SK-N-SH (cell line): Measurements from ENCODE around the gene PLSCR2. TPM values are rescaled to one million over a fixed set of nuclear protein-coding genes. Genes with fewer than 3 reads are reported as not detected.

ENCODE experiments used
- CTCF ChIA-PET: fragments of 300-600, 350-600 bp; formaldehyde crosslinking; extraction: SDS; loops from one replicate; lab custom pipeline; 2021; lab: Yijun Ruan, JAX
- POLR2A ChIA-PET: fragments of 350-600 bp; sonication (Branson Sonifier 250); formaldehyde crosslinking; extraction: SDS; loops from one replicate; lab custom pipeline; 2020; ENCODE audit warnings: antibody characterized with exemption, inconsistent platforms; lab: Yijun Ruan, JAX
- DNase-seq: peaks from one replicate; pipeline ENCODE4 v3.0.0; 2012
- H2AFZ ChIP-seq: fragments of 200-600 bp; sonication (generic); 2 replicates; pipeline ENCODE4 v1.8.1; 2016; ENCODE audit warnings: antibody characterized with exemption, mild to moderate bottlenecking, low read depth
- H3F3A ChIP-seq: fragments of 200-600 bp; sonication (generic); replicated peaks from 2 replicates; pipeline ENCODE3; 2016; ENCODE audit warnings: antibody characterized with exemption, mild to moderate bottlenecking; ENCODE audit not compliant: insufficient read depth
- H3K27ac ChIP-seq, 2 experiments: fragments of 200-500 bp in 1 of 2; fragments of 200-600 bp in 1 of 2; sonication (Bioruptor generic) in 1 of 2; sonication (generic), shearing (Covaris generic) in 1 of 2; 2 replicates each; pipeline versions ENCODE4 v1.5.1 to v1.6.1; 2014 to 2016; ENCODE audit warnings: low read depth in 2 of 2, inconsistent platforms in 1 of 2, low read length in 1 of 2, mild to moderate bottlenecking in 1 of 2, mixed read lengths in 1 of 2
- H3K27me3 ChIP-seq: fragments of 200-600 bp; sonication (generic), shearing (Covaris generic); 2 replicates; pipeline ENCODE4 v1.6.1; 2016; ENCODE audit warnings: mixed run types; ENCODE audit not compliant: insufficient read depth
- H3K36me3 ChIP-seq, 2 experiments: fragments of 200-500 bp in 1 of 2; fragments of 200-600 bp in 1 of 2; sonication (Bioruptor generic) in 1 of 2; sonication (generic) in 1 of 2; replicated peaks in 1 of 2; 2 replicates each; pipeline versions ENCODE3 to v1.5.1; 2014 to 2016; ENCODE audit warnings: low read length in 1 of 2, mild to moderate bottlenecking in 1 of 2; ENCODE audit not compliant: insufficient read depth in 2 of 2, control insufficient read depth in 1 of 2
- H3K4me1 ChIP-seq, 2 experiments: fragments of 200-500 bp in 1 of 2; fragments of 200-600 bp in 1 of 2; sonication (Bioruptor generic) in 1 of 2; sonication (generic), shearing (Covaris generic) in 1 of 2; 2 replicates each; pipeline versions ENCODE4 v1.5.1 to v1.6.1; 2014 to 2016; ENCODE audit warnings: low read depth in 1 of 2, low read length in 1 of 2, mixed run types in 1 of 2; ENCODE audit not compliant: insufficient read depth in 2 of 2, control insufficient read depth in 1 of 2
- H3K4me2 ChIP-seq: fragments of 200-600 bp; sonication (generic), shearing (Covaris generic); 2 replicates; pipeline ENCODE4 v1.6.1; 2017; ENCODE audit warnings: mixed run types
- H3K4me3 ChIP-seq, 2 experiments: fragments of 200-500 bp in 1 of 2; fragments of 200-600 bp in 1 of 2; sonication (Bioruptor generic) in 1 of 2; sonication (generic), shearing (Covaris generic) in 1 of 2; 2 replicates each; pipeline versions ENCODE4 v1.5.1 to v1.8.1; 2014 to 2016; ENCODE audit warnings: low read depth in 2 of 2, inconsistent platforms in 1 of 2, low read length in 1 of 2, mild to moderate bottlenecking in 1 of 2, mixed read lengths in 1 of 2, moderate library complexity in 1 of 2
- H3K79me2 ChIP-seq: fragments of 200-600 bp; sonication (generic); 2 replicates; pipeline ENCODE4 v1.8.1; 2017; ENCODE audit warnings: mild to moderate bottlenecking; ENCODE audit not compliant: insufficient read depth
- H3K9ac ChIP-seq: fragments of 200-600 bp; sonication (generic); 2 replicates; pipeline ENCODE4 v1.6.1; 2017; ENCODE audit warnings: mixed run types
- H3K9me2 ChIP-seq: fragments of 200-600 bp; sonication (generic); 2 replicates; pipeline ENCODE4 v1.6.1; 2017; ENCODE audit warnings: mixed run types
- H3K9me3 ChIP-seq: fragments of 200-600 bp; sonication (generic); 2 replicates; pipeline ENCODE4 v1.6.1; 2017; ENCODE audit warnings: mixed run types, mild to moderate bottlenecking, moderate library complexity
- H4K20me1 ChIP-seq: fragments of 200-600 bp; sonication (generic); 2 replicates; pipeline ENCODE4 v1.6.1; 2017; ENCODE audit warnings: mild to moderate bottlenecking, mixed run types; ENCODE audit not compliant: insufficient read depth
- CHD2 ChIP-seq: fragments of 150-350 bp; IDR thresholded peaks from 2 replicates; pipeline ENCODE4 v1.6.1; 2018; ENCODE audit warnings: low read length; ENCODE audit not compliant: partially characterized antibody
- EP300 ChIP-seq, 2 experiments: IDR thresholded peaks; 2 replicates each; pipeline versions ENCODE4 v1.4.0 to v1.6.1; 2012; ENCODE audit warnings: borderline replicate concordance in 1 of 2, low read depth in 1 of 2, low read length in 1 of 2
- FOSL2 ChIP-seq: IDR thresholded peaks from 2 replicates; pipeline ENCODE4 v1.4.0; 2012; ENCODE audit warnings: low read depth, mild to moderate bottlenecking, moderate library complexity, borderline replicate concordance
- FOXM1 ChIP-seq: IDR thresholded peaks from 2 replicates; pipeline ENCODE4 v1.4.0; 2012; ENCODE audit warnings: low read depth, mild to moderate bottlenecking
- GABPA ChIP-seq: IDR thresholded peaks from 2 replicates; pipeline ENCODE4 v1.4.0; 2012; ENCODE audit warnings: low read depth, mild to moderate bottlenecking
- GATA2 ChIP-seq: sonication (generic); formaldehyde crosslinking; IDR thresholded peaks from 2 replicates; pipeline ENCODE4 v1.5.0; 2020; ENCODE audit warnings: mild to moderate bottlenecking, missing genetic modification reagents
- MEF2A ChIP-seq: IDR thresholded peaks from 2 replicates; pipeline ENCODE4 v1.4.0; 2012; ENCODE audit warnings: low read depth, borderline replicate concordance
- MXI1 ChIP-seq: IDR thresholded peaks from 2 replicates; pipeline ENCODE4 v1.6.1; 2012; ENCODE audit warnings: mild to moderate bottlenecking, low read depth, low read length, improper control_type of control experiment
- NFIC ChIP-seq: IDR thresholded peaks from 2 replicates; pipeline ENCODE4 v1.4.0; 2012; ENCODE audit warnings: borderline replicate concordance
- NRF1 ChIP-seq: IDR thresholded peaks from 2 replicates; pipeline ENCODE4 v1.6.1; 2012; ENCODE audit warnings: low read depth, mild to moderate bottlenecking, low read length
- RAD21 ChIP-seq: IDR thresholded peaks from 2 replicates; pipeline ENCODE4 v1.6.1; 2012; ENCODE audit warnings: mild to moderate bottlenecking, low read length
- RCOR1 ChIP-seq: fragments of 150-350 bp; IDR thresholded peaks from 2 replicates; pipeline ENCODE4 v1.6.1; 2017; ENCODE audit warnings: antibody characterized with exemption, low read length
- RFX5 ChIP-seq: IDR thresholded peaks from 2 replicates; pipeline ENCODE4 v1.6.1; 2012; ENCODE audit warnings: mild to moderate bottlenecking, improper control_type of control experiment, low read length
- SIN3A ChIP-seq: IDR thresholded peaks from 2 replicates; pipeline ENCODE4 v1.6.1; 2012; ENCODE audit warnings: low read depth, mild to moderate bottlenecking, low read length, moderate library complexity, borderline replicate concordance
- SMC3 ChIP-seq: IDR thresholded peaks from 2 replicates; pipeline ENCODE4 v1.6.1; 2012; ENCODE audit warnings: low read depth, low read length, improper control_type of control experiment
- TAF1 ChIP-seq: IDR thresholded peaks from 2 replicates; pipeline ENCODE4 v1.6.1; 2012; ENCODE audit warnings: low read depth, mild to moderate bottlenecking, low read length, moderate library complexity, borderline replicate concordance
- YY1 ChIP-seq: IDR thresholded peaks from 2 replicates; pipeline ENCODE4 v1.4.0; 2012; ENCODE audit warnings: low read depth, mild to moderate bottlenecking
- WGBS: methylation state at CpG from one replicate; pipeline ENCODE4 v1.1.6; 2017; ENCODE audit warnings: low lambda C conversion rate; 5-methylcytosine and 5-hydroxymethylcytosine counted together
- polyA plus RNA-seq, 3 experiments: library from polyadenylated mRNA; depleted of rRNA; stranded (reverse); fragments of >200 nt; gene quantifications; 2 replicates each; pipeline ENCODE4 v1.2.3, GENCODE V29; 2012
- TF ChIP-seq, protein P1 (sequence below): fragments of 150-350 bp; IDR thresholded peaks from 2 replicates; pipeline ENCODE4 v1.6.1; 2017; ENCODE audit warnings: antibody characterized with exemption, low read length, low read depth, borderline replicate concordance
- TF ChIP-seq, protein P2 (sequence below): IDR thresholded peaks from 2 replicates; pipeline ENCODE4 v1.4.0; 2012; ENCODE audit warnings: low read depth
- TF ChIP-seq, protein P3 (sequence below): fragments of 200-600 bp; sonication (generic); IDR thresholded peaks from 2 replicates; pipeline ENCODE4 v1.6.1; 2017; ENCODE audit warnings: antibody characterized with exemption, mild to moderate bottlenecking, moderate library complexity

The PLSCR2 gene
- polyA plus RNA-seq, 1 of the 3 experiments (the other 2 are of a cell fraction), result not detected

DNA sequence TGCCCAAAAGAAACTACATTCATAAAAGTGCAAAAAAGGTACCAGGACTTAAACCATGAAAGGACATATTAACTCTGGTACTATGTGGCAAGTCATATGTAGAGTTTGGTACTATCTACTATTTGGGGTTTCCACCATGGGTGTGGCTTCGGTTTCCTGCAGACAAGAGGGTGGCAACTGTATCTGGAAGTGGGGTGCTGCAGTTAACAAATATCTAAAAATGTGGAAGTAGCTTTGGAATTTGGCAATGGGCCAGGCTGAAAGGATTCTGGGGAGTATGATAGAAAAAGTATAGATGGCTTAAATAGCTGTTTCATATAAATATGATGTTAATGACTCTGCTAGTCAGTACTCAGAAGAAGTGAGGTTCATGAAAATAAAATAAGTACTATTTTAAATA, 44.0 kb downstream of the PLSCR2 start:
- Histone ChIP-seq H3K4me1 (no peaks in the 10 kb centered on the region), H3K9me3 (no peaks in the 10 kb centered on the region), H3K79me2 (no peaks in the 10 kb centered on the region), H3K9me2 (no peaks in the 10 kb centered on the region), H3F3A (peaks cover 3% of the 10 kb centered on the region), H3K4me2 (no peak overlapping the region), H3K4me3 (no peak overlapping the region), H3K36me3 (no peaks in the 10 kb centered on the region), H3K9ac (no peak overlapping the region), H2AFZ (no peak overlapping the region), H3K27ac (no peak overlapping the region), H4K20me1 (no peaks in the 10 kb centered on the region), H3K27me3 (no peaks in the 10 kb centered on the region; the same call in 1 of the 2 replicates)
- ChIA-PET CTCF (interaction anchor here (0.6 kb wide), 1 partner anchor 188 kb away, joined by 3 read pairs; no protein-coding TSS in a partner anchor), POLR2A (no interaction called here)
- no peak for DNase-seq
- TF ChIP-seq MEF2A (no peak), NFIC (no peak), RCOR1 (no peak), GABPA (no peak), NRF1 (no peak), CHD2 (no peak), SMC3 (no peak), SIN3A (no peak), GATA2 (no peak)
- 0% methylated on average over 1 of the region's 1 CpG for WGBS

DNA sequence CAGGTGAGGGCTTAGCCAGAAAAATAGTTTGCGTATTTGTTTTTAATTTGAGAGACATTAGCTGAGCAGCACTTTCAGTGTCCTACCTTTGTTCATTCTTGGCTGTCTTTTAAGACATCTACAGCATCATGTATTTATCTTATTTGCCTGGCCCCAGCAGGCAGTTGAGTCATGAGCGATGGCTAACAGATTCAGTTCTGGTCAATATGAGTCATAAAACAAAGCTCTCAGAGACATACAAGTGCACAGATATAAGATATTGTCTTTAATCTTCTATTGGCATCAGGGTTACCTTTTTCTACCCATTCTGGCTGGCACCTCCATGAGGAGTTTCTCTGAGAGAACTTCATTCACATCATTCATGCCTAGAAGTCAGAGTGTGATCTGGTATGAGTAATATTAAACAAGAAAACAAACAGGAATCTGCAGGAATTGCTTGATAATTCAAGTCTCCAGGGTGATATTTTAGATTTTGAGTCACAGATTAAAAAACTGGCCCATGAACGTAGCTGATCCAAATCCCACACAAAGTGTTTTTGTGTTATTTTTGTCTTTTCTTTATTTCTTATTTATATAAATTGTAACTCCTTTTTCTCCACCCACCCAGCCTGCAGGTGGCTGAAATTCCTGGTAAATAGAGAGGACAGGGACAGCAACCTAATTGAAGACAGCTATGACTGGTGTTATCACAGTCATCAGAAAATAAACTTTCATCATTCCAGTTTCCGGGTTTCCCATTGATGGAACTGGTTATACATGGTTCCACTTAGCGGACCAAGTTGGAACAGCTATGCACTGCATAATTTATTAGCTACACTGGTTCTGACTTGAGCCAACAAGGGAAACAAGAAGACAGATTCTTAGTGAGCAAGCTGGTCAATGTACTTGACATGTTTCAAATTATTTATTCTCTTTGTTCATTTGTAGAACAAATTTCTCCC, 47.3 kb downstream of the PLSCR2 start:
- no peaks in the 10 kb centered on the region for H4K20me1 ChIP-seq

More for the DNA sequence above, 47.3 kb downstream of the PLSCR2 start:
- Histone ChIP-seq H3F3A (peaks cover 3% of the 10 kb centered on the region), H3K4me3 (no peak overlapping the region), H3K36me3 (no peaks in the 10 kb centered on the region), H3K27me3 (no peaks in the 10 kb centered on the region; the same call in 1 of the 2 replicates), H3K9me2 (no peaks in the 10 kb centered on the region), H3K27ac (no peak overlapping the region), H3K9me3 (no peaks in the 10 kb centered on the region), H3K4me1 (no peaks in the 10 kb centered on the region), H2AFZ (no peak overlapping the region), H3K4me2 (no peak overlapping the region), H3K9ac (no peak overlapping the region), H3K79me2 (no peaks in the 10 kb centered on the region)
- no peak for TF ChIP-seq NRF1
- TF ChIP-seq EP300 (IDR thresholded peaks at IDR 0.05; ENCODE audit: borderline replicate concordance in 1 of 2, low read depth in 1 of 2, low read length in 1 of 2), result no peak
- TF ChIP-seq FOSL2, result no peak
- TF ChIP-seq, protein P1, sequence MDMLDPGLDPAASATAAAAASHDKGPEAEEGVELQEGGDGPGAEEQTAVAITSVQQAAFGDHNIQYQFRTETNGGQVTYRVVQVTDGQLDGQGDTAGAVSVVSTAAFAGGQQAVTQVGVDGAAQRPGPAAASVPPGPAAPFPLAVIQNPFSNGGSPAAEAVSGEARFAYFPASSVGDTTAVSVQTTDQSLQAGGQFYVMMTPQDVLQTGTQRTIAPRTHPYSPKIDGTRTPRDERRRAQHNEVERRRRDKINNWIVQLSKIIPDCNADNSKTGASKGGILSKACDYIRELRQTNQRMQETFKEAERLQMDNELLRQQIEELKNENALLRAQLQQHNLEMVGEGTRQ, result no peak
- no peak for TF ChIP-seq GATA2
- no peak for TF ChIP-seq RFX5
- TF ChIP-seq YY1, result no peak
- no peak for TF ChIP-seq TAF1
- TF ChIP-seq NFIC, result no peak
- no peak for TF ChIP-seq SMC3
- TF ChIP-seq RAD21, result no peak
- TF ChIP-seq, protein P2, sequence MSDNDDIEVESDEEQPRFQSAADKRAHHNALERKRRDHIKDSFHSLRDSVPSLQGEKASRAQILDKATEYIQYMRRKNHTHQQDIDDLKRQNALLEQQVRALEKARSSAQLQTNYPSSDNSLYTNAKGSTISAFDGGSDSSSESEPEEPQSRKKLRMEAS, result no peak
- TF ChIP-seq FOXM1, result no peak
- TF ChIP-seq MXI1, result no peak
- TF ChIP-seq, protein P3, sequence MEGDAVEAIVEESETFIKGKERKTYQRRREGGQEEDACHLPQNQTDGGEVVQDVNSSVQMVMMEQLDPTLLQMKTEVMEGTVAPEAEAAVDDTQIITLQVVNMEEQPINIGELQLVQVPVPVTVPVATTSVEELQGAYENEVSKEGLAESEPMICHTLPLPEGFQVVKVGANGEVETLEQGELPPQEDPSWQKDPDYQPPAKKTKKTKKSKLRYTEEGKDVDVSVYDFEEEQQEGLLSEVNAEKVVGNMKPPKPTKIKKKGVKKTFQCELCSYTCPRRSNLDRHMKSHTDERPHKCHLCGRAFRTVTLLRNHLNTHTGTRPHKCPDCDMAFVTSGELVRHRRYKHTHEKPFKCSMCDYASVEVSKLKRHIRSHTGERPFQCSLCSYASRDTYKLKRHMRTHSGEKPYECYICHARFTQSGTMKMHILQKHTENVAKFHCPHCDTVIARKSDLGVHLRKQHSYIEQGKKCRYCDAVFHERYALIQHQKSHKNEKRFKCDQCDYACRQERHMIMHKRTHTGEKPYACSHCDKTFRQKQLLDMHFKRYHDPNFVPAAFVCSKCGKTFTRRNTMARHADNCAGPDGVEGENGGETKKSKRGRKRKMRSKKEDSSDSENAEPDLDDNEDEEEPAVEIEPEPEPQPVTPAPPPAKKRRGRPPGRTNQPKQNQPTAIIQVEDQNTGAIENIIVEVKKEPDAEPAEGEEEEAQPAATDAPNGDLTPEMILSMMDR, result no peak
- ChIA-PET CTCF (no interaction called here), POLR2A (no interaction called here)
- no peak for DNase-seq
- WGBS, result 9% methylated on average over 5 of the region's 5 CpGs
